ENCODE measurements around the gene ARSJ.

DNA sequence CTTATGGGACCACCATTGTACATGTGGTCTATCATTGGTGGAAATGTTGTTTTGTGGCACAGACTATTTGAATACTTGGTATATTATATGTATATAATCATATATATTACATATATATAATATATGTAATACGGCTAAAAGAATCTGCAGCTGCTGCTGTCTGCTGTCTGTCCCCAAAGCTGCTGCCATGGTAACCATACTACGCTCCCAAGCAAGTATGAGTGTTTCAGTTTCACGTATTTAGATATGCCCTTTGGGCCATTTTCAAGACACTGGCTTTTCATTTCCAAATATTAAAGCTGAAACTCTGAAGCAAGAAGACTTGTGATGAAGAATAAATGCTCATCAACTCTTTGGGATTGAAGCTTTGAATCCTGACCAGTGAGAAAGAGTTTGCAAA, 42.0 kb upstream of the ARSJ start:
- TF ChIP-seq, protein P1, sequence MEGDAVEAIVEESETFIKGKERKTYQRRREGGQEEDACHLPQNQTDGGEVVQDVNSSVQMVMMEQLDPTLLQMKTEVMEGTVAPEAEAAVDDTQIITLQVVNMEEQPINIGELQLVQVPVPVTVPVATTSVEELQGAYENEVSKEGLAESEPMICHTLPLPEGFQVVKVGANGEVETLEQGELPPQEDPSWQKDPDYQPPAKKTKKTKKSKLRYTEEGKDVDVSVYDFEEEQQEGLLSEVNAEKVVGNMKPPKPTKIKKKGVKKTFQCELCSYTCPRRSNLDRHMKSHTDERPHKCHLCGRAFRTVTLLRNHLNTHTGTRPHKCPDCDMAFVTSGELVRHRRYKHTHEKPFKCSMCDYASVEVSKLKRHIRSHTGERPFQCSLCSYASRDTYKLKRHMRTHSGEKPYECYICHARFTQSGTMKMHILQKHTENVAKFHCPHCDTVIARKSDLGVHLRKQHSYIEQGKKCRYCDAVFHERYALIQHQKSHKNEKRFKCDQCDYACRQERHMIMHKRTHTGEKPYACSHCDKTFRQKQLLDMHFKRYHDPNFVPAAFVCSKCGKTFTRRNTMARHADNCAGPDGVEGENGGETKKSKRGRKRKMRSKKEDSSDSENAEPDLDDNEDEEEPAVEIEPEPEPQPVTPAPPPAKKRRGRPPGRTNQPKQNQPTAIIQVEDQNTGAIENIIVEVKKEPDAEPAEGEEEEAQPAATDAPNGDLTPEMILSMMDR (IDR thresholded peaks at IDR 0.05), result no peak
- TF ChIP-seq POLR2A (IDR thresholded peaks at IDR 0.05), result no peak

Data from right lobe of liver (tissue), 4 donors.